Calu3 (cell line): ENCODE results near the gene SRM. TPM values are rescaled to one million over a fixed set of nuclear protein-coding genes. Genes with fewer than 3 reads are reported as not detected.

Source experiments
- BruUV-seq: library from RNA; stranded (reverse); fragments of 400-500 nt; replicated peaks from 2 replicates; lab custom pipeline; 2021; lab: Mats Ljungman, UMichigan
- CTCF ChIA-PET: fragments of 300-600 bp; sonication (Branson Sonifier 250); formaldehyde crosslinking; loops from one replicate; lab custom pipeline; 2022; ENCODE audit warnings: antibody characterized with exemption; lab: Charles Lee
- DNase-seq: peaks from one replicate; pipeline ENCODE4 v3.0.0; 2022
- H3K27ac Mint-ChIP-seq: one replicate; pipeline ENCODE4 v1.8.0; 2022; ENCODE audit warnings: mixed read lengths; ENCODE audit not compliant: unreplicated experiment
- H3K27me3 Mint-ChIP-seq: one replicate; pipeline ENCODE4 v1.8.0; 2022; ENCODE audit warnings: mixed read lengths; ENCODE audit not compliant: unreplicated experiment
- H3K36me3 Mint-ChIP-seq: one replicate; pipeline ENCODE4 v1.8.0; 2022; ENCODE audit warnings: mild to moderate bottlenecking, moderate library complexity, mixed read lengths; ENCODE audit not compliant: insufficient read depth, unreplicated experiment
- H3K4me1 Mint-ChIP-seq: one replicate; pipeline ENCODE4 v1.8.0; 2022; ENCODE audit warnings: mild to moderate bottlenecking, low read depth, mixed read lengths; ENCODE audit not compliant: unreplicated experiment
- H3K4me3 Mint-ChIP-seq: one replicate; pipeline ENCODE4 v1.8.0; 2022; ENCODE audit warnings: mild to moderate bottlenecking, low read depth, moderate library complexity, mixed read lengths; ENCODE audit not compliant: unreplicated experiment
- H3K9me3 Mint-ChIP-seq: one replicate; pipeline ENCODE4 v1.8.0; 2022; ENCODE audit warnings: low read depth, mixed read lengths; ENCODE audit not compliant: unreplicated experiment
- intact Hi-C: fragments of 100-400 bp; cut with micrococcal nuclease; formaldehyde crosslinking; loops from one replicate; pipeline ENCODE4 v1.10.0; 2022; ENCODE audit not compliant: unreplicated experiment
- total RNA-seq: library from RNA; stranded (reverse); gene quantifications from 2 replicates; pipeline ENCODE4 v1.2.3, GENCODE V29; 2022
- TF ChIP-seq, protein P1 (sequence below): fragments of 200-600 bp; IDR thresholded peaks from one replicate; pipeline ENCODE4 v1.8.0; 2022; ENCODE audit warnings: antibody characterized with exemption; ENCODE audit not compliant: unreplicated experiment

SRM gene
- total RNA-seq, 1 experiment from 2014 or later, result 70.5 TPM

GRCh38 chr1:11070876-11071275 lies 11.1 kb upstream of the SRM start:
- CTCF ChIA-PET, result no interaction called here
- no peaks in the 10 kb centered on the region for H3K27me3 Mint-ChIP-seq
- no peaks in the 10 kb centered on the region for H3K4me1 Mint-ChIP-seq
- no peak overlapping the region for H3K27ac Mint-ChIP-seq
- no peak overlapping the region for H3K4me3 Mint-ChIP-seq
- TF ChIP-seq, protein P1, sequence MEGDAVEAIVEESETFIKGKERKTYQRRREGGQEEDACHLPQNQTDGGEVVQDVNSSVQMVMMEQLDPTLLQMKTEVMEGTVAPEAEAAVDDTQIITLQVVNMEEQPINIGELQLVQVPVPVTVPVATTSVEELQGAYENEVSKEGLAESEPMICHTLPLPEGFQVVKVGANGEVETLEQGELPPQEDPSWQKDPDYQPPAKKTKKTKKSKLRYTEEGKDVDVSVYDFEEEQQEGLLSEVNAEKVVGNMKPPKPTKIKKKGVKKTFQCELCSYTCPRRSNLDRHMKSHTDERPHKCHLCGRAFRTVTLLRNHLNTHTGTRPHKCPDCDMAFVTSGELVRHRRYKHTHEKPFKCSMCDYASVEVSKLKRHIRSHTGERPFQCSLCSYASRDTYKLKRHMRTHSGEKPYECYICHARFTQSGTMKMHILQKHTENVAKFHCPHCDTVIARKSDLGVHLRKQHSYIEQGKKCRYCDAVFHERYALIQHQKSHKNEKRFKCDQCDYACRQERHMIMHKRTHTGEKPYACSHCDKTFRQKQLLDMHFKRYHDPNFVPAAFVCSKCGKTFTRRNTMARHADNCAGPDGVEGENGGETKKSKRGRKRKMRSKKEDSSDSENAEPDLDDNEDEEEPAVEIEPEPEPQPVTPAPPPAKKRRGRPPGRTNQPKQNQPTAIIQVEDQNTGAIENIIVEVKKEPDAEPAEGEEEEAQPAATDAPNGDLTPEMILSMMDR, result no peak
- no peaks in the 10 kb centered on the region for H3K9me3 Mint-ChIP-seq
- peaks cover 37% of the 10 kb centered on the region for H3K36me3 Mint-ChIP-seq
- BruUV-seq, result no TSS peak
- DNase-seq, result no peak
- intact Hi-C loops, result no loop called here

DNA sequence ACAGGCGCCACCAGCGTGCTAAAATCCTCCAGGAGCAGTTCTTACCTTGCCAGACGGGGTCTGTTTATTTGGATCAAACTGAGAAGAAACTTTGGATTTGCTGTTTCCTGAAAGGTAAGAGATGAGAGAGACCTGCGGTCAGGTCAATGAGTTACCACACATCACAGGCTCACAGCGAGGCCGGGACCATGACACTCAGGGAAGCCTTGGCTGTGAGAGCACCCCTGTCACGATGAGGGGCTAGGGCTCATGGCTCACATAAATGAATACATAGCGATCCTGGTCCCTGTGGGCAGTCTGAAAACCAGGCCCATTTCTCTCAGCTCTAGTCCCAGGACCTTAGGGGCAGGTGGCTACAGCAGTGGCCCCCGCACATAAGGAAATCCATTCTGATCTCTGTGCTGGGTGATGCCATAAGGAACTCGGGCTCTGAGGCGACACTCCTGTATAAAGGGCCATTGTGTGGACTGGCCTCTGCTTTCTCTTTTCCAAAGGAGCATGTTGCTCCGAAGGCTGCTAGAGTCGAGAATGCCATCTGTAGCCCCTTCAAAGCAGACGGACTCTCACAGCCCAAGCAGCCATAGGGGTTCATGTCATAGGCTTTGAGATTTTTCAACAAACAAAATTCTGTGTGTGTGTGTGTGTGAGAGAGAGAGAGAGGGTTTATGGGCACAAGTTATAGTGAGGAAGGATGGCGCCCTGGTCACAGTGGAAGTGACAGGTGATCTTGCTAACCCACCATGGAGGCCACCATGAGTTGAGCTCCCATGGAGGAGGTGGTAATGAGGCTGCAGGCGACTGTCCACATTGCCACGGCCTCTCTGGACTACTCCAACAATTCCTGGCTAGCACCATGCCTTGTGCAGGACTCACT lies 9.0 kb upstream of the SRM start:
- no peak overlapping the region for H3K4me3 Mint-ChIP-seq
- TF ChIP-seq, protein P1, result no peak
- H3K9me3 Mint-ChIP-seq, result no peaks in the 10 kb centered on the region
- BruUV-seq, result no TSS peak
- H3K36me3 Mint-ChIP-seq, result peaks cover 43% of the 10 kb centered on the region
- no peaks in the 10 kb centered on the region for H3K27me3 Mint-ChIP-seq
- CTCF ChIA-PET, result no interaction called here
- no peaks in the 10 kb centered on the region for H3K4me1 Mint-ChIP-seq
- DNase-seq, result no peak
- intact Hi-C loops, result no loop called here
- H3K27ac Mint-ChIP-seq, result no peak overlapping the region

GRCh38 chr1:11067716-11068599 lies 8.1 kb upstream of the SRM start:
- Mint-ChIP-seq H3K4me1 (no peaks in the 10 kb centered on the region), H3K9me3 (no peaks in the 10 kb centered on the region), H3K27ac (no peak overlapping the region), H3K27me3 (no peaks in the 10 kb centered on the region), H3K4me3 (no peak overlapping the region), H3K36me3 (peaks cover 50% of the 10 kb centered on the region)
- TF ChIP-seq, protein P1, result no peak
- BruUV-seq, result no TSS peak
- DNase-seq, result no peak
- CTCF ChIA-PET, result no interaction called here
- intact Hi-C loops, result no loop called here

DNA sequence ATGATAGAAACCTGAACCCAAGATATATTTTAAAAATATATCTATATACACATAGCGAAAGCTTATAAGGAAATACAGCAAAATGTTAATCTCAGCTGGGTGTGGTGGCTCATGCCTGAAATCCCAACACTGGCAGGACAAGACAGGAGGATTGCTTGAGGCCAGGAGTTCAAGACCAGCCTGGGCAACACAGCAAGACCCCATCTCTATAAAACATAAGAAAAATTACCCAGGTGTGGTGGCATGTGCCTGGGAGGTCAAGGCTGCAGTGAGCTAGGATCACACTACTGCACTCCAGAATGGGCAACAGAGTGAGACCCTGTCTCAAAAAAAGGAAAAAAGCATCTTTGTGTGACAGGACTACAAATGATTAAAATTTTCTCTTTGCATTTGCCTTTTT lies 6.0 kb upstream of the SRM start:
- TF ChIP-seq, protein P1, result no peak
- peaks cover 50% of the 10 kb centered on the region for H3K36me3 Mint-ChIP-seq
- intact Hi-C loops, result no loop called here
- no TSS peak for BruUV-seq
- H3K27ac Mint-ChIP-seq, result no peak overlapping the region
- H3K4me3 Mint-ChIP-seq, result no peak overlapping the region
- H3K9me3 Mint-ChIP-seq, result no peaks in the 10 kb centered on the region
- CTCF ChIA-PET, result no interaction called here
- H3K27me3 Mint-ChIP-seq, result no peaks in the 10 kb centered on the region
- no peaks in the 10 kb centered on the region for H3K4me1 Mint-ChIP-seq
- DNase-seq, result no peak
